ENCODE data around the gene ITGA8. TPM values are rescaled to one million over a fixed set of nuclear protein-coding genes. Genes with fewer than 3 reads are reported as not detected.

ITGA8 gene
- total RNA-seq, 1 experiment from 2014 or later, result not detected

- POLR2A ChIA-PET, result no interaction called here
- no TSS peak for BruUV-seq (replicated peaks)
- no peaks in the 10 kb centered on the region for H3K36me3 Mint-ChIP-seq (ENCODE audit: insufficient read depth, unreplicated experiment)
- 0 out of 2 replicates have a peak, but pooled peaks cover 2% of the 10 kb centered on the region for H3K27me3 ChIP-seq (replicated peaks; ENCODE audit: control insufficient read depth, insufficient read depth, low read length)
- no peaks in the 10 kb centered on the region for H3K36me3 ChIP-seq (ENCODE audit: control insufficient read depth, insufficient read depth, low read length)
- H3K4me3 Mint-ChIP-seq (ENCODE audit: unreplicated experiment), result no peak overlapping the region
- peaks cover 16% of the 10 kb centered on the region for H3K27me3 Mint-ChIP-seq (ENCODE audit: insufficient read depth, unreplicated experiment)
- H3K4me1 ChIP-seq, result no peaks in the 10 kb centered on the region
- H3K27ac Mint-ChIP-seq (ENCODE audit: unreplicated experiment), result no peak overlapping the region
- no peaks in the 10 kb centered on the region for H3K9me3 Mint-ChIP-seq (ENCODE audit: unreplicated experiment)
- no peak for DNase-seq
- intact Hi-C loops (cut with micrococcal nuclease; ENCODE audit: unreplicated experiment), result no loop called here
- no peak for TF ChIP-seq CTCF (IDR thresholded peaks at IDR 0.05; ENCODE audit: insufficient read depth in 1 of 2, low read depth in 1 of 2, low read length in 1 of 2, severe bottlenecking in 1 of 2, unreplicated experiment in 1 of 2)
- H3K9me3 ChIP-seq, result no peaks in the 10 kb centered on the region
- CTCF ChIA-PET, result no interaction called here
- no peaks in the 10 kb centered on the region for H3K4me1 Mint-ChIP-seq (ENCODE audit: low read depth, unreplicated experiment)
- no peak overlapping the region for H3K4me3 ChIP-seq (ENCODE audit: low read depth, low read length)
Measured at GRCh38 chr10:15710455-15710854, 9.3 kb downstream of the ITGA8 start.

DNA sequence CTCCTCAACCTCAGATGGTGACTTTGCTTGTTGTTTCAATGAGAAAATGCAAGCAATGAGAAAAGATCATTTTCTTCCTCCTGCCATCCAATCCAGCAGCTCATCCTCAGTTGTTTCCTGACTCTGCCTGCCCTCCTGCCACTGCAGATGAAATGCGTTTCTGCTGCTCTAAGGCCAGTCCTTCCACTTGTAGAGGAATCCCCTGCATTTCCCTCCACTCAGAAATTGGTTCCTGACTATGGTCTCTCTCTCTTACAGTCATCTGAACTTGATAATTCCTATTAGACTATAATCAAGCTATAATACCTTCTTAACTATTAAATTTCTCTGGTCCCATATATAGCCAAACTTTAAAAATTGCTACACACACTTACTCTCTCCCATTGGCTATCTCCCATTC is 14.4 kb downstream of the ITGA8 start:
- no TSS peak for BruUV-seq (replicated peaks)
- H3K27me3 Mint-ChIP-seq (ENCODE audit: insufficient read depth, unreplicated experiment), result peaks cover 4% of the 10 kb centered on the region
- ChIA-PET POLR2A (no interaction called here), CTCF (no interaction called here)
- no peaks in the 10 kb centered on the region for H3K36me3 Mint-ChIP-seq (ENCODE audit: insufficient read depth, unreplicated experiment)
- no peaks in the 10 kb centered on the region for H3K4me1 Mint-ChIP-seq (ENCODE audit: low read depth, unreplicated experiment)
- Histone ChIP-seq H3K4me3 (ENCODE audit: low read depth, low read length) (no peak overlapping the region), H3K27me3 (replicated peaks; ENCODE audit: control insufficient read depth, insufficient read depth, low read length) (no peaks in the 10 kb centered on the region), H3K4me1 (no peaks in the 10 kb centered on the region), H3K36me3 (ENCODE audit: control insufficient read depth, insufficient read depth, low read length) (no peaks in the 10 kb centered on the region), H3K9me3 (no peaks in the 10 kb centered on the region; the same call in 1 of the 2 replicates)
- no peak for DNase-seq
- intact Hi-C loops (cut with micrococcal nuclease; ENCODE audit: unreplicated experiment), result no loop called here
- no peak overlapping the region for H3K4me3 Mint-ChIP-seq (ENCODE audit: unreplicated experiment)
- H3K9me3 Mint-ChIP-seq (ENCODE audit: unreplicated experiment), result no peaks in the 10 kb centered on the region
- no peak overlapping the region for H3K27ac Mint-ChIP-seq (ENCODE audit: unreplicated experiment)
- no peak for TF ChIP-seq CTCF (IDR thresholded peaks at IDR 0.05; ENCODE audit: insufficient read depth in 1 of 2, low read depth in 1 of 2, low read length in 1 of 2, severe bottlenecking in 1 of 2, unreplicated experiment in 1 of 2)

DNA sequence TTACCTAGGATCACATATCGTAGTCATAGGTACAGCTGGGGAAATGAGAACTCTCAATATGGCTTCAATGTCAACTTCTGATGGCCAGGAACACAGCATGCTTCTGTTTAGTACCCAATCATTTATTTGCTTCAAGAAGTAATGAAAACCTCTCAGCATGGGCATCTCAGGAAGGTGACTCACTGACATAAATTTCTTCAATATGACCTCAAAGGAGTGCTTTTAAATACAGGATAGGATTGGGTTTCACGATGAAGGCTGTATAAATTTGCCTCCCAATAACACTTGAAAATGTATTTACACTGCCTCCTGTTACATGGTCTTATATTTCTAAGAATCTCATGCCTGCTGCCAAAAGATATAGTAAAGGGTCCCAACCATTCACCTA is 15.1 kb downstream of the ITGA8 start:
- no peaks in the 10 kb centered on the region for H3K4me1 Mint-ChIP-seq (ENCODE audit: low read depth, unreplicated experiment)
- H3K27ac Mint-ChIP-seq (ENCODE audit: unreplicated experiment), result no peak overlapping the region
- no peak for TF ChIP-seq CTCF (IDR thresholded peaks at IDR 0.05; ENCODE audit: insufficient read depth in 1 of 2, low read depth in 1 of 2, low read length in 1 of 2, severe bottlenecking in 1 of 2, unreplicated experiment in 1 of 2)
- no TSS peak for BruUV-seq (replicated peaks)
- DNase-seq, result no peak
- H3K36me3 Mint-ChIP-seq (ENCODE audit: insufficient read depth, unreplicated experiment), result no peaks in the 10 kb centered on the region
- Histone ChIP-seq H3K36me3 (ENCODE audit: control insufficient read depth, insufficient read depth, low read length) (no peaks in the 10 kb centered on the region), H3K9me3 (no peaks in the 10 kb centered on the region; the same call in 1 of the 2 replicates), H3K27me3 (replicated peaks; ENCODE audit: control insufficient read depth, insufficient read depth, low read length) (no peaks in the 10 kb centered on the region), H3K4me3 (ENCODE audit: low read depth, low read length) (no peak overlapping the region), H3K4me1 (no peaks in the 10 kb centered on the region)
- ChIA-PET POLR2A (no interaction called here), CTCF (no interaction called here)
- H3K27me3 Mint-ChIP-seq (ENCODE audit: insufficient read depth, unreplicated experiment), result peaks cover 9% of the 10 kb centered on the region
- H3K4me3 Mint-ChIP-seq (ENCODE audit: unreplicated experiment), result no peak overlapping the region
- intact Hi-C loops (cut with micrococcal nuclease; ENCODE audit: unreplicated experiment), result no loop called here
- H3K9me3 Mint-ChIP-seq (ENCODE audit: unreplicated experiment), result no peaks in the 10 kb centered on the region
